VCaP (cell line): Measurements from ENCODE around the gene DCAF7.

ENCODE experiments used
- H3K27ac ChIP-seq: fragments of 450-650 bp; 2 replicates; pipeline ENCODE4 v1.5.1; 2017
- TF ChIP-seq, protein P1 (sequence below): fragments of 450-650 bp; conservative IDR thresholded peaks from 2 replicates; pipeline ENCODE4 v1.5.1; 2017; ENCODE audit warnings: mild to moderate bottlenecking, moderate library complexity

DCAF7 gene

DNA sequence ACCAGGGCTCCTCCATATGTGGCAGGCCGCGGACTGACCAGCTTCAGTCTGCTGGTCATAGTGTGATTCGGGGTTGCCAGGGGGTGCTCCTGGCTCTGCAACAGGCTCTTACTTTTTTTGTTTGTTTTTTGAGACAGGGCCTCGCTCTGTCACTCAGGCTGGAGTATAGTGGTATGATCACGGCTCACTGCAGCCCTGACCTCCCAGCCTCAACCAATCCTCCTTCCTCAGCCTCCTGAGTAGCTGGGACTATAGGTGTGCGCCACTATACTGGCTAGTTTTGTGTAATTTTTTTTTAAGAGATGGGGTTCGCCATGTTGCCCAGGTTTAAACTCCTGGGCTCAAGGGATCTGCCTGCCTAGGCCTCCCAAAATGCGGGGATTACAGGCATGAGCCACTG lies 38.9 kb upstream of the DCAF7 start:
- H3K27ac ChIP-seq: no peak overlapping the region
- TF ChIP-seq, protein P1, sequence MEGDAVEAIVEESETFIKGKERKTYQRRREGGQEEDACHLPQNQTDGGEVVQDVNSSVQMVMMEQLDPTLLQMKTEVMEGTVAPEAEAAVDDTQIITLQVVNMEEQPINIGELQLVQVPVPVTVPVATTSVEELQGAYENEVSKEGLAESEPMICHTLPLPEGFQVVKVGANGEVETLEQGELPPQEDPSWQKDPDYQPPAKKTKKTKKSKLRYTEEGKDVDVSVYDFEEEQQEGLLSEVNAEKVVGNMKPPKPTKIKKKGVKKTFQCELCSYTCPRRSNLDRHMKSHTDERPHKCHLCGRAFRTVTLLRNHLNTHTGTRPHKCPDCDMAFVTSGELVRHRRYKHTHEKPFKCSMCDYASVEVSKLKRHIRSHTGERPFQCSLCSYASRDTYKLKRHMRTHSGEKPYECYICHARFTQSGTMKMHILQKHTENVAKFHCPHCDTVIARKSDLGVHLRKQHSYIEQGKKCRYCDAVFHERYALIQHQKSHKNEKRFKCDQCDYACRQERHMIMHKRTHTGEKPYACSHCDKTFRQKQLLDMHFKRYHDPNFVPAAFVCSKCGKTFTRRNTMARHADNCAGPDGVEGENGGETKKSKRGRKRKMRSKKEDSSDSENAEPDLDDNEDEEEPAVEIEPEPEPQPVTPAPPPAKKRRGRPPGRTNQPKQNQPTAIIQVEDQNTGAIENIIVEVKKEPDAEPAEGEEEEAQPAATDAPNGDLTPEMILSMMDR: no peak

- TF ChIP-seq, protein P1: no peak
- no peak overlapping the region for H3K27ac ChIP-seq
These were observed 37.9 kb upstream of the DCAF7 start for GRCh38 chr17:63512388-63512787.

DNA sequence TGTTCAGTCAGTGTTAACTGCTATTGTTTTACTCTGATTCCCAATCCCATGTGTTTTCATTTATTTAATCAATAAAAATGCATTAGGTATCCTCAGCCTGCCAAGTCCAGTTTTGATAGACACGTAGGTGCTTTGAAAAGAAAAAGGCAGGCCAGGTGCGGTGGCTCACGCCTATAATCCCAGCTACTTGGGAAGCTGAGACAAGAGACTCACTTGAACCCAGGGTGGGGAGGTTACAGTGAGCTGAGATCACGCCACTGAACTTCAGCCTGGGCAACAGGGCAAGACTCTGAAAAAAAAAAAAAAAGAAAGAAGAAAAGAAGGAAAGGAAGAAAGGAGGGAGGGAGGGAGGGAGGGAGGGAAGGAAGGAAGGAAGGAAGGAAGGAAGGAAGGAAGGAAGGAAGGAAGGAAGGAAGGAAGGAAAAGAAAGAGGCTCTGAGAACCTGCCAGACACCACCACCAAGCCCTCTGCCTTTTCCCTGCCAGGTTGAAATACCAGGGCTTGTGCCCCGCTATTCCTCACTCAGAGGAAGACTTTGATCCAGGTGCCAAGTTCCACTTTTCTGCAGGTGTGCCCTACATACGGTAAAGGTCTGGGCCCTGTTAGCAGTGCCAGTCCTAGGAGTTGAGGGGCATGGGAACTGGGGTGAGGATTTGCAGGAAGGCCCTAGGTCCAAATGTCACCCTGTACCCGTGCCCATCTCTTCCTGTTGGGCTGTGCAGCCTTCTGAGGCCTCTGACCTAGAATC lies 37.2 kb upstream of the DCAF7 start:
- no peak overlapping the region for H3K27ac ChIP-seq
- TF ChIP-seq, protein P1: no peak

GRCh38 chr17:63514477-63514876 lies 35.8 kb upstream of the DCAF7 start:
- H3K27ac ChIP-seq: no peak overlapping the region
- TF ChIP-seq, protein P1: no peak

GRCh38 chr17:63514974-63515373 lies 35.3 kb upstream of the DCAF7 start:
- TF ChIP-seq, protein P1: no peak
- H3K27ac ChIP-seq: no peak overlapping the region

DNA sequence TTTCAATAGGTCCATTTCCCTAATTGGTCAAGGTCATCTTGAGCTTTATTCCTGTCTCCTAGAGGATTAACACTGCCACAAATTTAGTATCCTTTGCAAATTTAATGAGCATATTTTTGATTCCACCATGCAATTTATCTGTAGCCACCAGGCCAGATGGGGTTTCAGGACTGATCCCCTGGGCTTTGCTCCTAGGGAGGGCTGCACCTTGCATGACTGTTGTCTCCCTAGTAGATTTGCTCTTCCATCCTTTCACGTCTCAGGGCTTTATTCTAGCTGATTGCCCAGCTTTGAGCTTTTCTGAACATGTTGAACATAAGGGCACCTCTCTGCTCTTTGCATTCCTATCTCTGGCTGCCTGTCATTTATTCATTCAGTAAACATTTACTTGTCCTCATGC lies 34.9 kb upstream of the DCAF7 start:
- H3K27ac ChIP-seq: no peak overlapping the region
- TF ChIP-seq, protein P1: no peak

GRCh38 chr17:63516910-63517824 lies 33.1 kb upstream of the DCAF7 start:
- H3K27ac ChIP-seq: peak overlapping the region; percentile 100
- TF ChIP-seq, protein P1: no peak
